HG03378 (cell line): ENCODE data around the gene GALM.
A peak's percentile ranks its signal among the peaks of the same experiment; 100 is the strongest.
"Not testable (repeated sequence)": the region's sequence is repeated elsewhere in the genome, so short reads cannot be mapped to it uniquely, and the experiment has no call there.

Experiments used
- ATAC-seq: cut with Tn5 transposase; IDR thresholded peaks from one replicate; pipeline ENCODE4 v1.9.1; 2021; ENCODE audit warnings: mild to moderate bottlenecking, moderate library complexity; ENCODE audit not compliant: unreplicated experiment

The GALM gene

GRCh38 chr2:38708900-38709566, 43.1 kb downstream of the GALM start:
- no peak for ATAC-seq

GRCh38 chr2:38709567-38710194, 43.8 kb downstream of the GALM start:
- no peak for ATAC-seq

GRCh38 chr2:38711558-38711957, 45.6 kb downstream of the GALM start:
- ATAC-seq = no peak

GRCh38 chr2:38712413-38712812, 46.5 kb downstream of the GALM start:
- ATAC-seq = no peak

- ATAC-seq = no peak
Observed at GRCh38 chr2:38712871-38713270, 47.0 kb downstream of the GALM start.

- ATAC-seq = no peak
Observed at GRCh38 chr2:38713338-38713737, 47.4 kb downstream of the GALM start.

- not testable (repeated sequence) for ATAC-seq
Observed at GRCh38 chr2:38714941-38715340, 49.0 kb downstream of the GALM start.

GRCh38 chr2:38716185-38716584, 50.3 kb downstream of the GALM start:
- ATAC-seq = no peak

GRCh38 chr2:38718601-38719000, 52.7 kb downstream of the GALM start:
- no peak for ATAC-seq

GRCh38 chr2:38719706-38720105, 53.8 kb downstream of the GALM start:
- ATAC-seq = no peak

- no peak for ATAC-seq
Observed at GRCh38 chr2:38720613-38721241, 54.8 kb downstream of the GALM start.

- peak; percentile 40 for ATAC-seq
Observed at GRCh38 chr2:38722271-38723061, 56.6 kb downstream of the GALM start.

- peak; percentile 41 for ATAC-seq
Observed at GRCh38 chr2:38723173-38723572, 57.3 kb downstream of the GALM start.

GRCh38 chr2:38727661-38728060, 61.7 kb downstream of the GALM start:
- ATAC-seq = no peak

GRCh38 chr2:38728694-38729093, 62.8 kb downstream of the GALM start:
- no peak for ATAC-seq

- ATAC-seq = no peak
Observed at GRCh38 chr2:38731090-38731489, 65.2 kb downstream of the GALM start.

GRCh38 chr2:38731684-38732221, 65.8 kb downstream of the GALM start:
- no peak for ATAC-seq

- no peak for ATAC-seq
Observed at GRCh38 chr2:38733300-38733971, 67.5 kb downstream of the GALM start.

- ATAC-seq = no peak
Observed at GRCh38 chr2:38734299-38735058, 68.6 kb downstream of the GALM start.

GRCh38 chr2:38735999-38736320, 70.0 kb downstream of the GALM start:
- no peak for ATAC-seq
